WTC11 (cell line): ENCODE measurements around the gene FCRL6. TPM values are rescaled to one million over a fixed set of nuclear protein-coding genes. Genes with fewer than 3 reads are reported as not detected.
A peak's percentile ranks its signal among the peaks of the same experiment; 100 is the strongest.

Source experiments
- ATAC-seq: fragments of 200-7000 bp; cut with Tn5 transposase; 2 replicates; pipeline ENCODE4 v1.10.0; 2021; ENCODE audit warnings: mild to moderate bottlenecking, moderate library complexity
- CTCF ChIA-PET: fragments of 300-600 bp; sonication (Branson Sonifier 250); formaldehyde crosslinking; loops from one replicate; lab custom pipeline; 2021; ENCODE audit warnings: antibody characterized with exemption; lab: Charles Lee
- POLR2A ChIA-PET: fragments of 350-600 bp; sonication (Branson Sonifier 250); formaldehyde crosslinking; loops from one replicate; lab custom pipeline; 2021; ENCODE audit warnings: antibody characterized with exemption; lab: Charles Lee
- DNase-seq: peaks from one replicate; pipeline ENCODE4 v3.0.0; 2021; ENCODE audit warnings: low spot score
- H3K27ac Mint-ChIP-seq: 2 replicates; pipeline ENCODE4 v1.8.0; 2021; ENCODE audit warnings: mixed read lengths
- H3K27me3 Mint-ChIP-seq: 2 replicates; pipeline ENCODE4 v1.8.0; 2021; ENCODE audit warnings: low read depth, mild to moderate bottlenecking, moderate library complexity, mixed read lengths
- H3K36me3 Mint-ChIP-seq: 2 replicates; pipeline ENCODE4 v1.8.0; 2021; ENCODE audit warnings: mixed read lengths
- H3K4me1 Mint-ChIP-seq: 2 replicates; pipeline ENCODE4 v1.8.0; 2022; ENCODE audit warnings: mixed read lengths
- H3K4me3 Mint-ChIP-seq: 2 replicates; pipeline ENCODE4 v1.8.0; 2021; ENCODE audit warnings: mild to moderate bottlenecking, moderate library complexity, mixed read lengths
- H3K9me3 Mint-ChIP-seq: 2 replicates; pipeline ENCODE4 v1.8.0; 2021; ENCODE audit warnings: mixed read lengths
- CREB1 ChIP-seq: sonication (generic); formaldehyde crosslinking; IDR thresholded peaks from 2 replicates; pipeline ENCODE4 v1.8.0; 2023; ENCODE audit warnings: mild to moderate bottlenecking, missing genetic modification reagents
- EMX1 ChIP-seq: fragments of 250-450 bp; sonication (Bioruptor Pico); IDR thresholded peaks from 2 replicates; pipeline ENCODE4 v1.8.0; 2021; ENCODE audit warnings: mild to moderate bottlenecking
- FOXP1 ChIP-seq: sonication (generic); formaldehyde crosslinking; IDR thresholded peaks from 2 replicates; pipeline ENCODE4 v1.8.0; 2022; ENCODE audit warnings: missing genetic modification reagents, mild to moderate bottlenecking, moderate library complexity, borderline replicate concordance
- GABPB1 ChIP-seq: sonication (generic); formaldehyde crosslinking; IDR thresholded peaks from 2 replicates; pipeline ENCODE4 v1.8.1; 2023; ENCODE audit warnings: mild to moderate bottlenecking, missing genetic modification reagents
- GRHL2 ChIP-seq: fragments of 250-450 bp; sonication (Bioruptor Pico); IDR thresholded peaks from 2 replicates; pipeline ENCODE4 v1.8.0; 2022; ENCODE audit warnings: mild to moderate bottlenecking, moderate library complexity; ENCODE audit not compliant: insufficient replicate concordance, severe bottlenecking
- NR2C2 ChIP-seq: sonication (generic); formaldehyde crosslinking; IDR thresholded peaks from 2 replicates; pipeline ENCODE4 v1.8.0; 2022; ENCODE audit warnings: mild to moderate bottlenecking, missing genetic modification reagents
- RELA ChIP-seq: sonication (generic); formaldehyde crosslinking; IDR thresholded peaks from 2 replicates; pipeline ENCODE4 v1.8.1; 2022; ENCODE audit warnings: missing genetic modification reagents, mild to moderate bottlenecking, borderline replicate concordance
- RORB ChIP-seq: fragments of 250-450 bp; sonication (Bioruptor Pico); IDR thresholded peaks from 2 replicates; pipeline ENCODE4 v1.9.0; 2021; ENCODE audit warnings: mild to moderate bottlenecking
- SMAD4 ChIP-seq: sonication (generic); formaldehyde crosslinking; IDR thresholded peaks from 2 replicates; pipeline ENCODE4 v1.8.0; 2022; ENCODE audit warnings: mild to moderate bottlenecking, missing genetic modification reagents
- TCF7 ChIP-seq: sonication (generic); formaldehyde crosslinking; IDR thresholded peaks from 2 replicates; pipeline ENCODE4 v1.8.0; 2022; ENCODE audit warnings: mild to moderate bottlenecking, low read depth, missing genetic modification reagents, moderate library complexity
- TEAD1 ChIP-seq: sonication (generic); formaldehyde crosslinking; IDR thresholded peaks from 2 replicates; pipeline ENCODE4 v1.8.0; 2022; ENCODE audit warnings: mild to moderate bottlenecking, missing genetic modification reagents
- TEAD4 ChIP-seq: sonication (generic); formaldehyde crosslinking; IDR thresholded peaks from 2 replicates; pipeline ENCODE4 v1.8.0; 2022; ENCODE audit warnings: mild to moderate bottlenecking, missing genetic modification reagents
- ZNF416 ChIP-seq: fragments of 250-450 bp; sonication (Bioruptor Pico); IDR thresholded peaks from 2 replicates; pipeline ENCODE4 v1.9.0; 2021; ENCODE audit warnings: mild to moderate bottlenecking, inconsistent platforms
- ZNF423 ChIP-seq: fragments of 250-450 bp; sonication (Bioruptor Pico); IDR thresholded peaks from 2 replicates; pipeline ENCODE4 v2.1.2; 2022; ENCODE audit warnings: mild to moderate bottlenecking, moderate library complexity
- ZNF671 ChIP-seq: fragments of 250-450 bp; sonication (Bioruptor Pico); IDR thresholded peaks from 2 replicates; pipeline ENCODE4 v1.8.0; 2021; ENCODE audit warnings: mild to moderate bottlenecking
- total RNA-seq: library from RNA; stranded (reverse); gene quantifications from 3 replicates; pipeline ENCODE4 v1.2.3, GENCODE V29; 2021
- TF ChIP-seq, protein P1 (sequence below): sonication (generic); formaldehyde crosslinking; IDR thresholded peaks from 2 replicates; pipeline ENCODE4 v1.8.1; 2023; ENCODE audit warnings: mild to moderate bottlenecking, missing genetic modification reagents
- TF ChIP-seq, protein P2 (sequence below): fragments of 250-450 bp; sonication (Bioruptor Pico); IDR thresholded peaks from 2 replicates; pipeline ENCODE4 v1.9.0; 2021; ENCODE audit warnings: mild to moderate bottlenecking
- TF ChIP-seq, protein P3 (sequence below): sonication (generic); formaldehyde crosslinking; IDR thresholded peaks from 2 replicates; pipeline ENCODE4 v1.8.1; 2023; ENCODE audit warnings: mild to moderate bottlenecking, missing genetic modification reagents, borderline replicate concordance

Gene FCRL6
- total RNA-seq, 1 experiment from 2014 or later: not detected

DNA sequence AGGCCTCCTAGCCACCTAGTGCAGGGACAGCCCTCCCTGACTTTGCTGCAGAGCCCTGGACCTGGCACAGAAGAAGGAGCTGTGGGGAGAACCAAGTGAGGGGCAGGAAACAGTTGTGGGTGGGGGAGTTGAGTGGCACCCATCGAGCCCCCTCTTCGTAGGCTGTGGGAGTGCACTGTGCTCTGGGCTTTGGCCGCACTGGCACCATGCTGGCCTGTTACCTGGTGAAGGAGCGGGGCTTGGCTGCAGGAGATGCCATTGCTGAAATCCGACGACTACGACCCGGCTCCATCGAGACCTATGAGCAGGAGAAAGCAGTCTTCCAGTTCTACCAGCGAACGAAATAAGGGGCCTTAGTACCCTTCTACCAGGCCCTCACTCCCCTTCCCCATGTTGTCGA is 20.2 kb upstream of the FCRL6 start:
- no peak for TF ChIP-seq FOXP1 (CRISPR knock-in tag)
- TF ChIP-seq TEAD1 (CRISPR knock-in tag): no peak
- TF ChIP-seq, protein P1, sequence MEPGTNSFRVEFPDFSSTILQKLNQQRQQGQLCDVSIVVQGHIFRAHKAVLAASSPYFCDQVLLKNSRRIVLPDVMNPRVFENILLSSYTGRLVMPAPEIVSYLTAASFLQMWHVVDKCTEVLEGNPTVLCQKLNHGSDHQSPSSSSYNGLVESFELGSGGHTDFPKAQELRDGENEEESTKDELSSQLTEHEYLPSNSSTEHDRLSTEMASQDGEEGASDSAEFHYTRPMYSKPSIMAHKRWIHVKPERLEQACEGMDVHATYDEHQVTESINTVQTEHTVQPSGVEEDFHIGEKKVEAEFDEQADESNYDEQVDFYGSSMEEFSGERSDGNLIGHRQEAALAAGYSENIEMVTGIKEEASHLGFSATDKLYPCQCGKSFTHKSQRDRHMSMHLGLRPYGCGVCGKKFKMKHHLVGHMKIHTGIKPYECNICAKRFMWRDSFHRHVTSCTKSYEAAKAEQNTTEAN (CRISPR knock-in tag): no peak
- no peak for TF ChIP-seq RORB (CRISPR knock-in tag)
- TF ChIP-seq, protein P2, sequence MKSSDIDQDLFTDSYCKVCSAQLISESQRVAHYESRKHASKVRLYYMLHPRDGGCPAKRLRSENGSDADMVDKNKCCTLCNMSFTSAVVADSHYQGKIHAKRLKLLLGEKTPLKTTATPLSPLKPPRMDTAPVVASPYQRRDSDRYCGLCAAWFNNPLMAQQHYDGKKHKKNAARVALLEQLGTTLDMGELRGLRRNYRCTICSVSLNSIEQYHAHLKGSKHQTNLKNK (CRISPR knock-in tag): no peak
- no peak for TF ChIP-seq RELA
- TF ChIP-seq ZNF671: no peak
- no peak for TF ChIP-seq GABPB1 (CRISPR knock-in tag)
- TF ChIP-seq, protein P3, sequence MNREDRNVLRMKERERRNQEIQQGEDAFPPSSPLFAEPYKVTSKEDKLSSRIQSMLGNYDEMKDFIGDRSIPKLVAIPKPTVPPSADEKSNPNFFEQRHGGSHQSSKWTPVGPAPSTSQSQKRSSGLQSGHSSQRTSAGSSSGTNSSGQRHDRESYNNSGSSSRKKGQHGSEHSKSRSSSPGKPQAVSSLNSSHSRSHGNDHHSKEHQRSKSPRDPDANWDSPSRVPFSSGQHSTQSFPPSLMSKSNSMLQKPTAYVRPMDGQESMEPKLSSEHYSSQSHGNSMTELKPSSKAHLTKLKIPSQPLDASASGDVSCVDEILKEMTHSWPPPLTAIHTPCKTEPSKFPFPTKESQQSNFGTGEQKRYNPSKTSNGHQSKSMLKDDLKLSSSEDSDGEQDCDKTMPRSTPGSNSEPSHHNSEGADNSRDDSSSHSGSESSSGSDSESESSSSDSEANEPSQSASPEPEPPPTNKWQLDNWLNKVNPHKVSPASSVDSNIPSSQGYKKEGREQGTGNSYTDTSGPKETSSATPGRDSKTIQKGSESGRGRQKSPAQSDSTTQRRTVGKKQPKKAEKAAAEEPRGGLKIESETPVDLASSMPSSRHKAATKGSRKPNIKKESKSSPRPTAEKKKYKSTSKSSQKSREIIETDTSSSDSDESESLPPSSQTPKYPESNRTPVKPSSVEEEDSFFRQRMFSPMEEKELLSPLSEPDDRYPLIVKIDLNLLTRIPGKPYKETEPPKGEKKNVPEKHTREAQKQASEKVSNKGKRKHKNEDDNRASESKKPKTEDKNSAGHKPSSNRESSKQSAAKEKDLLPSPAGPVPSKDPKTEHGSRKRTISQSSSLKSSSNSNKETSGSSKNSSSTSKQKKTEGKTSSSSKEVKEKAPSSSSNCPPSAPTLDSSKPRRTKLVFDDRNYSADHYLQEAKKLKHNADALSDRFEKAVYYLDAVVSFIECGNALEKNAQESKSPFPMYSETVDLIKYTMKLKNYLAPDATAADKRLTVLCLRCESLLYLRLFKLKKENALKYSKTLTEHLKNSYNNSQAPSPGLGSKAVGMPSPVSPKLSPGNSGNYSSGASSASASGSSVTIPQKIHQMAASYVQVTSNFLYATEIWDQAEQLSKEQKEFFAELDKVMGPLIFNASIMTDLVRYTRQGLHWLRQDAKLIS (CRISPR knock-in tag): no peak
- no peak for TF ChIP-seq EMX1 (CRISPR knock-in tag)
- TF ChIP-seq NR2C2: no peak
- TF ChIP-seq CREB1 (CRISPR knock-in tag): no peak
- no peak for TF ChIP-seq GRHL2 (CRISPR knock-in tag)
- TF ChIP-seq ZNF423 (CRISPR knock-in tag): no peak
- TF ChIP-seq SMAD4 (CRISPR knock-in tag): no peak
- no peak for TF ChIP-seq TCF7 (CRISPR knock-in tag)
- no peak for TF ChIP-seq ZNF416
- POLR2A ChIA-PET: no interaction called here
- H3K4me1 Mint-ChIP-seq: peaks cover 37% of the 10 kb centered on the region
- no peak overlapping the region for H3K27ac Mint-ChIP-seq
- H3K36me3 Mint-ChIP-seq: peaks cover 10% of the 10 kb centered on the region
- ATAC-seq (no peak), DNase-seq (no peak)
- CTCF ChIA-PET: interaction anchor here (0.5 to 2.7 kb wide), 6 partner anchors 16 to 585 kb away, joined by 3 to 51 read pairs (median 8); no protein-coding TSS in a partner anchor
- peak overlapping the region; percentile 77 for H3K4me3 Mint-ChIP-seq
- peaks cover 12% of the 10 kb centered on the region for H3K27me3 Mint-ChIP-seq
- H3K9me3 Mint-ChIP-seq: peaks cover 9% of the 10 kb centered on the region; the same call in 1 of the 2 replicates

DNA sequence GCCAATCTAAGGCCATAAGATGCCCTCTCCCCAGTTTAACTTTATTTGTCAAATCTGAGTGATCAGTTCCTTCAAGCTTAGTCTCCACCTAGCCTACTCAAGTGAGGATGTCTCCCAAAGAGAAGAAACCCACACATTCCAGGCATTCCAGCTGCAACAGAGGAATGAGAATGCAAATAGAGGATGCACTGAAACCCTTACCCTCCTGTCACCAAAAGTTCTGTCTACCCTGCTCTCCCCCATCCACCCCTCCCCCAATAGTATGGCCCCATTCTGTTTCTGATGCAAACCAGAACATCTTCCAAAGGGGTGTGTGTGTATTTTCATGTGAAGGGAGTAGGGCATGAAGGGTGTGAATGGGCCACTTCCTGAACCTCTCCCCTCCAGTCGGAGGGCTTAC is 18.4 kb upstream of the FCRL6 start:
- TF ChIP-seq, protein P1 (CRISPR knock-in tag): no peak
- TF ChIP-seq TEAD1 (CRISPR knock-in tag) (peak; percentile 40; the same call in 1 of the 2 replicates), TEAD4 (peak; percentile 72; the same call in 1 of the 2 replicates), RORB (CRISPR knock-in tag) (no peak)
- TF ChIP-seq, all 79 proteins: peak for 2
- ATAC-seq (0 out of 2 replicates have a peak, but pooled peaks have one; percentile 0), DNase-seq (no peak)
- H3K27me3 Mint-ChIP-seq: peaks cover 8% of the 10 kb centered on the region
- no peak overlapping the region for H3K27ac Mint-ChIP-seq
- POLR2A ChIA-PET: no interaction called here
- H3K4me1 Mint-ChIP-seq: peaks cover 37% of the 10 kb centered on the region
- H3K4me3 Mint-ChIP-seq: no peak overlapping the region
- H3K9me3 Mint-ChIP-seq: peaks cover 9% of the 10 kb centered on the region; the same call in 1 of the 2 replicates
- peaks cover 10% of the 10 kb centered on the region for H3K36me3 Mint-ChIP-seq
- CTCF ChIA-PET: interaction anchor here (1.7 kb wide), 1 partner anchor 15 kb away, joined by 4 read pairs; no protein-coding TSS in a partner anchor
